Spinal cord (tissue), 10 donors: ENCODE data around the gene OTX2. TPM values are rescaled to one million over a fixed set of nuclear protein-coding genes. Genes with fewer than 3 reads are reported as not detected.

Source experiments
- DNase-seq, 6 donors: peaks; one replicate each; pipeline versions ENCODE4 v3.0.0 to v3.0.0-alpha.2; 2013 to 2015; ENCODE audit warnings: low spot score in 6 of 6, low read depth in 4 of 6
- H3K27ac ChIP-seq: one replicate; pipeline ENCODE4 v1.5.1; 2013; ENCODE audit warnings: low read depth, low read length, control low read depth
- H3K27me3 ChIP-seq: one replicate; pipeline ENCODE4 v1.6.1; 2013; ENCODE audit warnings: low read length; ENCODE audit not compliant: control insufficient read depth, insufficient read depth
- H3K36me3 ChIP-seq: one replicate; pipeline ENCODE4 v1.6.1; 2013; ENCODE audit warnings: low read length; ENCODE audit not compliant: control insufficient read depth, insufficient read depth
- H3K4me1 ChIP-seq: one replicate; pipeline ENCODE4 v1.6.1; 2013; ENCODE audit warnings: low read length; ENCODE audit not compliant: control insufficient read depth, insufficient read depth
- H3K4me3 ChIP-seq: one replicate; pipeline ENCODE4 v1.5.1; 2013; ENCODE audit warnings: low read depth, low read length, control low read depth
- H3K9me3 ChIP-seq: one replicate; pipeline ENCODE4 v1.6.1; 2013; ENCODE audit warnings: low read length; ENCODE audit not compliant: control insufficient read depth, insufficient read depth
- WGBS: methylation state at CpG from one replicate; pipeline ENCODE4 v1.1.5; 2013; ENCODE audit warnings: missing lambda C conversion rate; ENCODE audit not compliant: insufficient coverage; 5-methylcytosine and 5-hydroxymethylcytosine counted together
- long read RNA-seq, 4 donors: transcript quantifications; one replicate each; lab custom pipeline, GENCODE V29; 2026
- polyA plus RNA-seq, 2 donors: library from polyadenylated mRNA; unstranded; fragments of 120-200 nt; gene quantifications; one replicate each; pipeline ENCODE4 v1.2.1, GENCODE V29; 2013; ENCODE audit not compliant: insufficient read length in 2 of 2
- total RNA-seq, 2 donors: library from RNA; depleted of rRNA in 1 of 2; stranded (reverse); fragments of 120-200 nt in 1 of 2; fragments of >200 nt in 1 of 2; gene quantifications; one replicate each; pipeline versions ENCODE4 v1.2.3 to v1.2.4, GENCODE V29; 2013 to 2014
- donor health status: healthy.

OTX2 gene
- total RNA-seq (10 to 100 TPM in 1 of 2 donors, not detected in 1; 35.0 TPM), polyA plus RNA-seq (not detected)
- long read RNA-seq, donor 1, result 0 reads
- long read RNA-seq, donor 2, result 0 reads
- long read RNA-seq, donor 3, result 0 reads
- long read RNA-seq, donor 4, result 0 reads

DNA sequence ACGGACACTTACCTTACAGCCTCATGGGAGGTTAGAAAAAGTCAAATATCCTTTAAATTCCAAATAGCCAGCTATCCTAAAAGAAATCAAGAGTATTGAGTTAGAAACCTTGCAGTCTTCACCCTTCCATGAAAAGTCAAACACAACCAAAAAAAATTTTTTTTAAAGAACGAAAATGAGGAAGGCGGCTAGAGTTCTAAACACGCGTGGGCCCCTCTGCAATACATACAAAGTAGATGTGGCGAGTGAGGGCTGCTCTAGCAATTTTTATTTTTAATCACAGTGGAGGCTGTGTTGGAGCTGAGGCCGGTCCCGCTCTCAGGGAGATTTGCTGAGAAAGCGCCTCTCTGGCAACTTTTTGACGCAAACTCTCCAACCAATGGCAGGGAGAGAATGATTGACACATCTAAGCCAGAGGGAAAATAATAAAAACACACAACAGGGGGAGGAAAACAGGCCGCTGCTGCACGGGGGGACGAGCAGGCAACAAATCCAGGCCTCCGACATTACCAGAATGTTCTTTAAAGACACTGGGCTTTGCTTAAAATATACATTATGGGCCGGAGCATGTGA, at the start of gene OTX2:
TSS of gene OTX2 (minus strand) at position 333 of the 573 bp plus-strand sequence. CDS start 5,023 bp downstream, outside the sequence.
- peaks cover 17% of the 10 kb centered on the region for H3K4me1 ChIP-seq
- no peak within 1 kb of the TSS for H3K27ac ChIP-seq
- WGBS, result 10% methylated on average over 2 of the region's 15 CpGs
- no peak within 1 kb of the TSS for H3K4me3 ChIP-seq
- no peaks in the 10 kb centered on the region for H3K36me3 ChIP-seq
- no peaks in the 10 kb centered on the region for H3K9me3 ChIP-seq
- H3K27me3 ChIP-seq, result peaks cover 99% of the 10 kb centered on the region
- peak in 2 of 6 donors; percentile 42 to 66 for DNase-seq

DNA sequence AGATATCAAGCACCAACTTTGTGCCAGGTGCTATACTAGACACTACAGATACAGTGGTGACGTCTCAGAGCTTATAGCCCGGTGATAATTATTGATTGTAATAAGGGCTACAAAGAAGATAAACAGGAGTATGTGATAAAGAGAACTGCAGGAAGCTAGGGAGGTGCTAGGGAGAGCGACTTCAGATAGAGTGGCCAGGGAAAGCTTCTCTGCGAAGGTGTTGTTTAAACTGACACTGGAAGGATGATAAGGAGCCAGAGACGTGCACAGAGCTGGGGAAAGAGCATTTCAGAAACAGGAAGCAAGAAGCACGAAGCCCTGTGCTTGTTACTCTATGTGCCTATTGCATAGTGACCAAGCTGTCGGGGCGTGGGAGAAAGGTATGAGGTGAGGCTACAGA, 48.1 kb upstream of the OTX2 start:
- Histone ChIP-seq H3K36me3 (no peaks in the 10 kb centered on the region), H3K27ac (no peak overlapping the region), H3K4me1 (no peaks in the 10 kb centered on the region), H3K27me3 (peaks cover 18% of the 10 kb centered on the region), H3K4me3 (no peak overlapping the region), H3K9me3 (no peaks in the 10 kb centered on the region)
- 73% methylated on average over 6 of the region's 8 CpGs for WGBS
- no peak for DNase-seq

DNA sequence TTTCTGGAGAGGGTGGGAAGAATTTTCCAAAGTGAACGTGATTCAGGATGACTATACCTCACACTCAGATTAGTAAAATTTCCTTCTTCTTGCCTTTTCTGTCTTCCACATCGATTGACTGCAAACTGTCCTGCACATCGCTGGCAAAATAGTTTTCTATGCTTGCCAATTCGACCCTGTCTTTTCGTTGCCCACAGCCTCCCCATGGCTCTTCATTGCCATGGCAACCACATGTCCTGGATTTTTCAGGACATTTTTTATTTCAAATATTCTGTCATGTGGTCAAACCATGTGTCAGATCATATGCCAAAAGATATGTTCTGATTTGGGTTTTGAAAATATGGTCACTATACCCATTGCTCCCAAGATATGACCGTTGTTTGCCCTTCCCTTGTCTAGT, 46.9 kb upstream of the OTX2 start:
- 27% methylated on average over 4 of the region's 6 CpGs for WGBS
- no peak overlapping the region for H3K4me3 ChIP-seq
- DNase-seq, result peak in 2 of 6 donors; percentile 14 to 16
- no peaks in the 10 kb centered on the region for H3K9me3 ChIP-seq
- H3K27ac ChIP-seq, result no peak overlapping the region
- H3K36me3 ChIP-seq, result no peaks in the 10 kb centered on the region
- no peaks in the 10 kb centered on the region for H3K4me1 ChIP-seq
- H3K27me3 ChIP-seq, result peaks cover 25% of the 10 kb centered on the region

DNA sequence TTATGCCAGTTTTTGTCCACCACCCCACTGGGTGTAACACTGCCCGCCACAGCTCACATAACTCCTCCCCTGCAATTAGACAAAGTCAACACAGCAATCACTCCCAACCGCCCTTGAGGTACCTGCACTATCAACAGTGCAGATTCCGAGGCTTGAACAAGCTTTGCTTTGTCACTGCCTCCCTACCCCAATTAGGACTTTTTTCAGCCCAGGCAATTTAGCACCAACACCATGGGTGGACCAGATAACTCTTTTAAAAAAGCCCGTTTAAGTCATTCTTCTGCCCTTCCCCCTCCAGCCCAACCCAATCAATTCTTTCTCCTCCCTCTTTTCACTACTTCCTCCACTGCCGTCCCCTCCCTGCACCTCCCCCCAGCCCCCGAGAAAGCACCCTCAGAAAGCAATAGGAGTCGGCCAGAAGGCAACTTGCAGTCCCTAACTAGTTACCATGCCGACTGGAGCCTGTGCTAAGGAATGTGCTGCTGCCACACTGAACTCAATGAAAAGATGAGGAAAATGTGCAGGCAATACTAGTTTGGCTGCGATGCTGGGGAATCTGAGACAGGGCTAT, 45.7 kb upstream of the OTX2 start:
- Histone ChIP-seq H3K4me1 (no peaks in the 10 kb centered on the region), H3K9me3 (no peaks in the 10 kb centered on the region), H3K27ac (no peak overlapping the region), H3K27me3 (peaks cover 29% of the 10 kb centered on the region), H3K4me3 (no peak overlapping the region), H3K36me3 (no peaks in the 10 kb centered on the region)
- peak; percentile 29 to 91 (median 70) for DNase-seq
- WGBS, result 6% methylated on average over 8 of the region's 9 CpGs

DNA sequence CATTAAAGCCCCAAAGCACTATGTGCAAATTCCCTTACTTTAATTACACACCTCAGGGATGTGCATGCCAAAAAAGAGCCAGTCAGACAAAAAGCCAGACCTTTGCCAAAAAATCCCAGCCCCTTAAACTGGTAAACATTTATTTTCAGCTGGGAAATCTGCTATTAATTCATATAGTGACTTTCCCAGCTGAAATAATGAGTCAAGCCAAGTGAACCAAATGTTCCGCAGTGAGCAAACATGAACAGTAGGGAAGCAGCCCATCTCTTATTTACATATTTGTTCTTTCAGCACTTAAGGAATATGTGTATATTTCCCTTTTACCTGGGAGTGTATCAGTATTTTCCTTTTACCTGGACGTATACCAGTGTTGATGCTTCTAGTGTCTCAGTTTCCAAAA, 44.0 kb upstream of the OTX2 start:
- H3K36me3 ChIP-seq, result no peaks in the 10 kb centered on the region
- no peak overlapping the region for H3K4me3 ChIP-seq
- peak in 1 of 6 donors; percentile 17 for DNase-seq
- H3K9me3 ChIP-seq, result no peaks in the 10 kb centered on the region
- WGBS, result no CpG with 5 or more reads among the region's 2 CpGs
- H3K4me1 ChIP-seq, result no peaks in the 10 kb centered on the region
- H3K27ac ChIP-seq, result no peak overlapping the region
- H3K27me3 ChIP-seq, result peaks cover 39% of the 10 kb centered on the region

DNA sequence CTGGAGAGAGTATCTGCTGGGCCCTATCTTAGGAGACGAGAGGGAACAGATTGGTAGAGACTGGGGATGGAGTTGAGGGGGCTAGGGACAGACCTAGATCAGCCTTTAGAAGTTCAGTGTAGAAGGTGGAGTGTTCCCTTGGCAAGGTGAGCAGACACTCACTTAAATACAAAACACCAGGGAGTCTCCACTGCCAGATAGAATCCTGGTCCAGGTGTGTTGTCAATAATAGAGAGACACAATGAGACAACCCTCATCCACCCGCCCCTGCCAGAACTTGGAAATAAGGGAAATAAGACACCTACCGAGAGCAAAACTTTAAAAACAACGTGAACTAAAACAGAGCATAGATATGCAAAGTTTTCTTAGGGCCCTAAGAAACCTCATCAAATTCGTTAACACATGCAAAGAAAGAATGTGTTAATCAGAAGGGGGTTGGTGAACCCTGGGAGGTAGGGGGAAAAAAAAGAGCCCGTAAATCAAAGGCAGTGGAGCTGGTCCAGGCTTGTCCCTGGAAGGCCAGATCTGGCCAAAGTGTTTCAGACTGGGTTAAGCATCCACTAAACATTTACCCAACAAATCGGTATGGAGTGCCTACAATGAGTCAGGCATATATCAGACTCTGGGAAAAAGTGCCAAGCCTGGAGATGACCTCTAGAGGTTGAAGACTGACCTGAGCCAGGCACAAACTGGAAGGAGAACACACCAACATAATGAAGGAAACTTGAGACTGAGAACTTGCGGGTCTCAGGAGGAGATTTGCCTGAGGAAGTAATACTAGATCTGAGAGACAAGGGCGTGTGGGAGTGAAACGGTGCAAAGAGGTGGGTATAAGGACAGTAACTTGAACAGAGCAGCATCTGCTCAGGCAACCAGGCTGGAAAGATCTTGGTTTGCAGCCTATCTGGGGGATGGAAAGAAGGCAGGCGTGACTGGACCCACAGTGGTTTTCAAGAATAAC, 37.0 kb upstream of the OTX2 start:
- Histone ChIP-seq H3K9me3 (peaks cover 2% of the 10 kb centered on the region), H3K4me1 (peaks cover 3% of the 10 kb centered on the region), H3K4me3 (no peak overlapping the region), H3K27me3 (peaks cover 56% of the 10 kb centered on the region), H3K36me3 (no peaks in the 10 kb centered on the region), H3K27ac (no peak overlapping the region)
- WGBS, result 43% methylated on average over 4 of the region's 11 CpGs
- no peak for DNase-seq

DNA sequence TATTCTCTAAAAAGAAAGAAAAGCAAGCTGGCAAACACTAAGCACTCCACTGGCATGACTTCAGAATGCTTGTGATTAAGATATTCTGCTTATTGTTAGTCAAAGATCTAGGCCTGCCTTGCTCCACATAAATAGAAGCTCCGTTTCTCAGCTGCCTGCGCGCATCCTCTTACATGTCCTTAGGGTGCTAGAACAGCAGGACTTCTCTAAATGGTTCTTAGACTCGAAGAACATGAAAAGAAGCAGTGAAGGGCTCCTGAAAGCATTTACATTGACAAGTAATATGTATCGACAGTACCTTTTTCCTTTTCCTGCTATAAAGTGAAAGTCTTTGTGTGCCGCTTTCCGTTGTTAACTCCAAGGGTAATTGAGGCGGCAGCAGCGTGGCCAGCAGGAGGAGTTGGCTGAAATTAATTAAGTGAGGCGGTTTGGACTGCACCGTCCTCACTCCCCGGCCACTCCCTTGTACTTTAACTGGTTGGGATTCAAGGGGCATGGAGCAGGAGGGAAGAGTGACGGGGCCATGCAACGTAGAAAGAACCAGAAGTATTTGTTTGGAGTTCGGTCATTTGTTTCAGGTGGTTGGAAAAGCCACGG, 34.2 kb upstream of the OTX2 start:
- H3K27ac ChIP-seq, result no peak overlapping the region
- H3K4me1 ChIP-seq, result peaks cover 3% of the 10 kb centered on the region
- no peak overlapping the region for H3K4me3 ChIP-seq
- peaks cover 2% of the 10 kb centered on the region for H3K9me3 ChIP-seq
- H3K36me3 ChIP-seq, result no peaks in the 10 kb centered on the region
- peaks cover 46% of the 10 kb centered on the region for H3K27me3 ChIP-seq
- 24% methylated on average over 10 of the region's 16 CpGs for WGBS
- DNase-seq, result peak in 2 of 6 donors; percentile 9 to 52

DNA sequence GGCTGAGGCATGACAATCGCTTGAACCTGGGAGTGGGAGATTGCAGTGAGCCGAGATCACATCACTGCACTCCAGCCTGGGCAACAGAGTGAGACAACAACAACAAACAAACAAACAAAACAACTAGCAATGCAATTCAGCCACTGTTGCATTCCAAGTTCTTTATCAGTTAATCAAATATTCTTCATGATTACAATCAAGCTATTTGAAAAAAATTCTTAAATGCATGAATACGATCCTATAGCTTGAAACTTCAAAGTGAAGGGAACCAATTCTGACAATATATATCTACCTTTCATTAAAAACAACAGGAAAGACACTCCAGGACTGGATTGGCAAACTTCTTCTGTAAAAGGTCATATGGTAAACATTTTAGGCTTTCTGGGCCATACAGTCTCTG, 31.3 kb upstream of the OTX2 start:
- H3K4me3 ChIP-seq, result no peak overlapping the region
- H3K4me1 ChIP-seq, result peaks cover 3% of the 10 kb centered on the region
- peaks cover 34% of the 10 kb centered on the region for H3K27me3 ChIP-seq
- peaks cover 2% of the 10 kb centered on the region for H3K9me3 ChIP-seq
- H3K36me3 ChIP-seq, result no peaks in the 10 kb centered on the region
- no peak for DNase-seq
- H3K27ac ChIP-seq, result no peak overlapping the region
- WGBS, result no CpG with 5 or more reads among the region's 3 CpGs

DNA sequence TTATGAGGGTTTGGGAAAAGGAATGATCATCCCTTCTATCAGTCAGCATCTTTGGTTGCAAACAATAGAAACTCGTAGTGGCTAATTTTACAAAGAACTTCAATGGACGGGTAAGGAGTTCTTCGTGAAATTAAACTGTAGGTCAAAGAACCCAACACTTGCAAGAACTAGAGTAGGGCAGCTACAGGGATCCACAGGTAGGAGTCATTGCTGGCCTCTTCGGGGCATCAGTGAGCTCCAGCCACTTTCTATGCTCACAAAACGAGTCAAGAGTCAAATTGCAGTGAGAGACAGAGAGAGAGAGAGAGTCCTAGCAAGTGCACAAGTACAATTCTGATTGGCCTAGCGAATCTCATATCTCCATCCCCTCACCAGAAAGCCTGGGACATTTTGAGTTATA, 29.9 kb upstream of the OTX2 start:
- no peak for DNase-seq
- H3K36me3 ChIP-seq, result no peaks in the 10 kb centered on the region
- H3K27me3 ChIP-seq, result peaks cover 21% of the 10 kb centered on the region
- H3K27ac ChIP-seq, result no peak overlapping the region
- no peak overlapping the region for H3K4me3 ChIP-seq
- WGBS, result 92% methylated on average over 2 of the region's 6 CpGs
- H3K9me3 ChIP-seq, result peaks cover 2% of the 10 kb centered on the region
- peaks cover 3% of the 10 kb centered on the region for H3K4me1 ChIP-seq
